ENCODE results near the gene HCN4.

The HCN4 gene

GRCh38 chr15:73323956-73324355 is 44.8 kb downstream of the HCN4 start:
- Histone ChIP-seq H3K9me3 (no peaks in the 10 kb centered on the region), H3K27ac (no peak overlapping the region), H3K36me3 (no peaks in the 10 kb centered on the region), H3K27me3 (peaks cover 52% of the 10 kb centered on the region), H3K4me1 (ENCODE audit: control insufficient read depth in 1 of 2, insufficient read depth in 1 of 2, low read depth in 1 of 2, low read length in 1 of 2) (no peaks in the 10 kb centered on the region), H3K4me3 (ENCODE audit: low read depth in 1 of 2, low read length in 1 of 2) (no peak overlapping the region)
- TF ChIP-seq, protein P1, sequence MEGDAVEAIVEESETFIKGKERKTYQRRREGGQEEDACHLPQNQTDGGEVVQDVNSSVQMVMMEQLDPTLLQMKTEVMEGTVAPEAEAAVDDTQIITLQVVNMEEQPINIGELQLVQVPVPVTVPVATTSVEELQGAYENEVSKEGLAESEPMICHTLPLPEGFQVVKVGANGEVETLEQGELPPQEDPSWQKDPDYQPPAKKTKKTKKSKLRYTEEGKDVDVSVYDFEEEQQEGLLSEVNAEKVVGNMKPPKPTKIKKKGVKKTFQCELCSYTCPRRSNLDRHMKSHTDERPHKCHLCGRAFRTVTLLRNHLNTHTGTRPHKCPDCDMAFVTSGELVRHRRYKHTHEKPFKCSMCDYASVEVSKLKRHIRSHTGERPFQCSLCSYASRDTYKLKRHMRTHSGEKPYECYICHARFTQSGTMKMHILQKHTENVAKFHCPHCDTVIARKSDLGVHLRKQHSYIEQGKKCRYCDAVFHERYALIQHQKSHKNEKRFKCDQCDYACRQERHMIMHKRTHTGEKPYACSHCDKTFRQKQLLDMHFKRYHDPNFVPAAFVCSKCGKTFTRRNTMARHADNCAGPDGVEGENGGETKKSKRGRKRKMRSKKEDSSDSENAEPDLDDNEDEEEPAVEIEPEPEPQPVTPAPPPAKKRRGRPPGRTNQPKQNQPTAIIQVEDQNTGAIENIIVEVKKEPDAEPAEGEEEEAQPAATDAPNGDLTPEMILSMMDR (IDR thresholded peaks at IDR 0.05): no peak

DNA sequence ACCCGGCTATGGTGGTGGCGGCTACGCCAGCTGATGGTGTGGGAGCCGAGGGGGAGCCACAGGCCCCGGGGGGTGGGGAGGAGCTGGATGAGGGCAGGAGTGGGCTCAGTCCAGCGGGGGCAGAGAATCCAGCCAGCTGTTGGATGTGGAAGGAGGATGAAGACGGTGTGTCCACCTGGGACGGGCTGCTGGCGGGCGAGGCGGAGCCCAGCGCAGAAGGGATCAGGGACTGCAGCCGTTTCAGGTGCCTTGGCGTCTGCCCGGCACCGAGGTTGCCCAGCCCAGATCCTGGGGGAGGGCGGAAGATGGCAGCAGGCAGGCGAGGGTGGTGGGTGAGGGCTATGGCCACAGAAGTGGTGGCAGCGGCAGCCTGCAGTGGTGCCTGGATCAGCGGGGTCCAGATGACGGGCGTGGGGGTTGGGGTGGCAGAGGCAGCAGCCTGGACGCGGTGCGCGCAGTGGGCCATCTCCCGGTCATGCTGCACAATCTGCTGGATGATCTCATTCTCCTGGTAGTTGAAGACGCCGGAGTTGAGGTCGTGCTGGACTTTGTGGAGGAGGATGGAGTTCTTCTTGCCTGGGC is 45.3 kb downstream of the HCN4 start:
- no peak overlapping the region for H3K4me3 ChIP-seq (ENCODE audit: low read depth in 1 of 2, low read length in 1 of 2)
- TF ChIP-seq, protein P1 (IDR thresholded peaks at IDR 0.05): no peak
- H3K36me3 ChIP-seq: no peaks in the 10 kb centered on the region
- H3K9me3 ChIP-seq: no peaks in the 10 kb centered on the region
- no peak overlapping the region for H3K27ac ChIP-seq
- H3K4me1 ChIP-seq (ENCODE audit: control insufficient read depth in 1 of 2, insufficient read depth in 1 of 2, low read depth in 1 of 2, low read length in 1 of 2): no peaks in the 10 kb centered on the region
- peaks cover 57% of the 10 kb centered on the region for H3K27me3 ChIP-seq

GRCh38 chr15:73322665-73323373 is 45.9 kb downstream of the HCN4 start:
- Histone ChIP-seq H3K9me3 (no peaks in the 10 kb centered on the region), H3K27me3 (peaks cover 63% of the 10 kb centered on the region), H3K4me1 (ENCODE audit: control insufficient read depth in 1 of 2, insufficient read depth in 1 of 2, low read depth in 1 of 2, low read length in 1 of 2) (no peaks in the 10 kb centered on the region), H3K4me3 (ENCODE audit: low read depth in 1 of 2, low read length in 1 of 2) (no peak overlapping the region), H3K27ac (no peak overlapping the region), H3K36me3 (no peaks in the 10 kb centered on the region)
- TF ChIP-seq, protein P1 (IDR thresholded peaks at IDR 0.05): no peak

GRCh38 chr15:73321496-73322450 is 47.0 kb downstream of the HCN4 start:
- TF ChIP-seq, protein P1 (IDR thresholded peaks at IDR 0.05): no peak
- H3K9me3 ChIP-seq: no peaks in the 10 kb centered on the region
- no peaks in the 10 kb centered on the region for H3K4me1 ChIP-seq (ENCODE audit: control insufficient read depth in 1 of 2, insufficient read depth in 1 of 2, low read depth in 1 of 2, low read length in 1 of 2)
- H3K36me3 ChIP-seq: no peaks in the 10 kb centered on the region
- H3K27ac ChIP-seq: no peak overlapping the region
- H3K27me3 ChIP-seq: peaks cover 72% of the 10 kb centered on the region
- no peak overlapping the region for H3K4me3 ChIP-seq (ENCODE audit: low read depth in 1 of 2, low read length in 1 of 2)

GRCh38 chr15:73320619-73321180 is 48.1 kb downstream of the HCN4 start:
- no peak overlapping the region for H3K4me3 ChIP-seq (ENCODE audit: low read depth in 1 of 2, low read length in 1 of 2)
- peaks cover 71% of the 10 kb centered on the region for H3K27me3 ChIP-seq
- no peaks in the 10 kb centered on the region for H3K36me3 ChIP-seq
- no peaks in the 10 kb centered on the region for H3K9me3 ChIP-seq
- H3K4me1 ChIP-seq (ENCODE audit: control insufficient read depth in 1 of 2, insufficient read depth in 1 of 2, low read depth in 1 of 2, low read length in 1 of 2): no peaks in the 10 kb centered on the region
- no peak overlapping the region for H3K27ac ChIP-seq
- TF ChIP-seq, protein P1 (IDR thresholded peaks at IDR 0.05): no peak

Data from neutrophil (primary cell).